ENCODE results near the gene LEMD2.

GRCh38 chr6:33772082-33772830, 16.7 kb downstream of the LEMD2 start:
- TF ChIP-seq, protein P1, sequence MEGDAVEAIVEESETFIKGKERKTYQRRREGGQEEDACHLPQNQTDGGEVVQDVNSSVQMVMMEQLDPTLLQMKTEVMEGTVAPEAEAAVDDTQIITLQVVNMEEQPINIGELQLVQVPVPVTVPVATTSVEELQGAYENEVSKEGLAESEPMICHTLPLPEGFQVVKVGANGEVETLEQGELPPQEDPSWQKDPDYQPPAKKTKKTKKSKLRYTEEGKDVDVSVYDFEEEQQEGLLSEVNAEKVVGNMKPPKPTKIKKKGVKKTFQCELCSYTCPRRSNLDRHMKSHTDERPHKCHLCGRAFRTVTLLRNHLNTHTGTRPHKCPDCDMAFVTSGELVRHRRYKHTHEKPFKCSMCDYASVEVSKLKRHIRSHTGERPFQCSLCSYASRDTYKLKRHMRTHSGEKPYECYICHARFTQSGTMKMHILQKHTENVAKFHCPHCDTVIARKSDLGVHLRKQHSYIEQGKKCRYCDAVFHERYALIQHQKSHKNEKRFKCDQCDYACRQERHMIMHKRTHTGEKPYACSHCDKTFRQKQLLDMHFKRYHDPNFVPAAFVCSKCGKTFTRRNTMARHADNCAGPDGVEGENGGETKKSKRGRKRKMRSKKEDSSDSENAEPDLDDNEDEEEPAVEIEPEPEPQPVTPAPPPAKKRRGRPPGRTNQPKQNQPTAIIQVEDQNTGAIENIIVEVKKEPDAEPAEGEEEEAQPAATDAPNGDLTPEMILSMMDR (optimal IDR thresholded peaks at IDR 0.05 in 1 of 3, IDR thresholded peaks at IDR 0.05 in 1 of 3, conservative IDR thresholded peaks at IDR 0.05 in 1 of 3; ENCODE audit: extremely low read depth in 1 of 3, insufficient read depth in 2 of 3, low read length in 3 of 3) = no peak
- no peak for TF ChIP-seq EZH2 (IDR thresholded peaks at IDR 0.05; ENCODE audit: low read length)

Data from keratinocyte (primary cell).